H1 (cell line): ENCODE data around the gene MYBL2. TPM values are rescaled to one million over a fixed set of nuclear protein-coding genes. Genes with fewer than 3 reads are reported as not detected.

ENCODE experiments used
- CTCF ChIA-PET: fragments of 300-600 bp; sonication (Branson Sonifier 250); formaldehyde crosslinking; loops from one replicate; lab custom pipeline; 2021; ENCODE audit not compliant: partially characterized antibody; lab: Charles Lee
- POLR2A ChIA-PET: fragments of 300-600 bp; sonication (Branson Sonifier 250); formaldehyde crosslinking; loops from one replicate; lab custom pipeline; 2021; ENCODE audit warnings: inconsistent platforms; ENCODE audit not compliant: partially characterized antibody; lab: Charles Lee
- DNase-seq, 2 experiments: peaks; one replicate each; pipeline versions ENCODE4 v3.0.0 to v3.0.0-alpha.2; 2010 to 2022; ENCODE audit warnings: low spot score in 2 of 2, low read depth in 1 of 2, mixed read lengths in 1 of 2
- FAIRE-seq: peaks from 2 replicates; lab custom pipeline; 2011; peaks lifted over from hg19 to GRCh38; lab: Jason Lieb, UNC
- H2AFZ ChIP-seq: 2 replicates; pipeline ENCODE4 v1.8.1; 2012; ENCODE audit warnings: low read length, inconsistent platforms
- H2AK5ac ChIP-seq: 2 replicates; pipeline ENCODE4 v1.6.1; 2013; ENCODE audit warnings: low read depth, low read length
- H2BK120ac ChIP-seq: replicated peaks from 2 replicates; pipeline ENCODE3; 2013; ENCODE audit warnings: low read depth, low read length, inconsistent platforms
- H2BK12ac ChIP-seq: 2 replicates; pipeline ENCODE4 v1.6.1; 2013; ENCODE audit warnings: low read depth, low read length
- H2BK15ac ChIP-seq: 2 replicates; pipeline ENCODE4 v1.6.1; 2013; ENCODE audit warnings: low read length
- H2BK20ac ChIP-seq: 2 replicates; pipeline ENCODE4 v1.6.1; 2013; ENCODE audit warnings: low read length
- H2BK5ac ChIP-seq: 2 replicates; pipeline ENCODE4 v1.6.1; 2013; ENCODE audit warnings: low read depth, low read length
- H3K14ac ChIP-seq: 2 replicates; pipeline ENCODE4 v1.6.1; 2013; ENCODE audit warnings: inconsistent platforms; ENCODE audit not compliant: insufficient read length
- H3K18ac ChIP-seq: 2 replicates; pipeline ENCODE4 v1.6.1; 2013; ENCODE audit warnings: low read length; ENCODE audit errors: extremely low read depth
- H3K23ac ChIP-seq: 2 replicates; pipeline ENCODE4 v1.6.1; 2013; ENCODE audit warnings: inconsistent platforms; ENCODE audit not compliant: insufficient read length
- H3K23me2 ChIP-seq: 2 replicates; pipeline ENCODE4 v1.6.1; 2013; ENCODE audit warnings: low read depth, low read length
- H3K27ac ChIP-seq: 2 replicates; pipeline ENCODE4 v1.6.1; 2011; ENCODE audit warnings: low read depth, low read length, inconsistent platforms
- H3K27me3 ChIP-seq, 4 experiments: replicated peaks in 1 of 4; 1 replicate in 1 of 4; 2 replicates in 3 of 4; pipeline versions ENCODE4 v1.6.1 to v1.8.1; 2011 to 2013; ENCODE audit warnings: low read length in 3 of 4, mild to moderate bottlenecking in 3 of 4, inconsistent platforms in 2 of 4, mixed read lengths in 2 of 4, moderate library complexity in 1 of 4; ENCODE audit not compliant: control insufficient read depth in 3 of 4, insufficient read depth in 3 of 4; ENCODE audit errors: extremely low read depth in 1 of 4
- H3K36me3 ChIP-seq, 4 experiments: 2 replicates each; pipeline versions ENCODE4 v1.6.1 to v1.8.1; 2011 to 2013; ENCODE audit warnings: mild to moderate bottlenecking in 4 of 4, low read length in 3 of 4, moderate library complexity in 2 of 4, control low read depth in 1 of 4, inconsistent platforms in 1 of 4; ENCODE audit not compliant: insufficient read depth in 4 of 4, control insufficient read depth in 2 of 4
- H3K4ac ChIP-seq: replicated peaks from 2 replicates; pipeline ENCODE3; 2013; ENCODE audit warnings: low read length, low read depth, mixed read lengths, inconsistent platforms; ENCODE audit not compliant: insufficient read length
- H3K4me1 ChIP-seq, 4 experiments: replicated peaks in 1 of 4; 1 replicate in 1 of 4; 2 replicates in 3 of 4; pipeline versions ENCODE4 v1.6.1 to v1.8.1; 2011 to 2013; ENCODE audit warnings: low read length in 3 of 4, inconsistent platforms in 2 of 4, mixed read lengths in 1 of 4; ENCODE audit not compliant: insufficient read depth in 4 of 4, control insufficient read depth in 3 of 4
- H3K4me2 ChIP-seq, 2 experiments: 2 replicates each; pipeline versions ENCODE4 v1.6.1 to v1.8.1; 2011 to 2013; ENCODE audit warnings: low read depth in 2 of 2, low read length in 2 of 2, control low read depth in 1 of 2, inconsistent platforms in 1 of 2, mild to moderate bottlenecking in 1 of 2; ENCODE audit not compliant: insufficient read depth in 1 of 2
- H3K4me3 ChIP-seq, 4 experiments: fragments of 200-600, 300-600 bp in 1 of 4; sonication (generic), shearing (Covaris generic), sonication (Bioruptor Twin) in 1 of 4; 2 replicates each; pipeline versions ENCODE4 v1.5.1 to v1.8.1; 2011 to 2016; ENCODE audit warnings: low read length in 4 of 4, low read depth in 3 of 4, control low read depth in 2 of 4, inconsistent platforms in 2 of 4, mild to moderate bottlenecking in 2 of 4, mixed read lengths in 1 of 4, moderate library complexity in 1 of 4; ENCODE audit not compliant: insufficient read depth in 2 of 4; ENCODE audit errors: extremely low read depth in 1 of 4
- H3K56ac ChIP-seq: replicated peaks from 2 replicates; pipeline ENCODE3; 2013; ENCODE audit warnings: low read depth, mild to moderate bottlenecking, mixed read lengths, low read length, inconsistent platforms; ENCODE audit not compliant: insufficient read length
- H3K79me1 ChIP-seq: 2 replicates; pipeline ENCODE4 v1.6.1; 2013; ENCODE audit warnings: low read depth, low read length, control low read depth
- H3K79me2 ChIP-seq, 2 experiments: 2 replicates each; pipeline versions ENCODE4 v1.6.1 to v1.8.1; 2012 to 2013; ENCODE audit warnings: low read length in 2 of 2, mild to moderate bottlenecking in 2 of 2, inconsistent platforms in 1 of 2; ENCODE audit not compliant: insufficient read depth in 2 of 2, control insufficient read depth in 1 of 2
- H3K9ac ChIP-seq, 4 experiments: replicated peaks in 1 of 4; 1 replicate in 1 of 4; 2 replicates in 3 of 4; pipeline versions ENCODE4 v1.6.1 to v1.8.1; 2011 to 2013; ENCODE audit warnings: low read depth in 3 of 4, low read length in 3 of 4, control low read depth in 2 of 4, mild to moderate bottlenecking in 2 of 4, moderate library complexity in 2 of 4, inconsistent platforms in 1 of 4; ENCODE audit errors: extremely low read depth in 1 of 4
- H3K9me3 ChIP-seq, 2 experiments: 2 replicates each; pipeline versions ENCODE4 v1.6.1 to v1.8.1; 2012 to 2013; ENCODE audit warnings: mild to moderate bottlenecking in 2 of 2, moderate library complexity in 2 of 2, control low read depth in 1 of 2, inconsistent platforms in 1 of 2, low read depth in 1 of 2, low read length in 1 of 2, mixed read lengths in 1 of 2; ENCODE audit not compliant: insufficient read depth in 2 of 2
- H4K20me1 ChIP-seq, 2 experiments: replicated peaks in 1 of 2; 2 replicates each; pipeline versions ENCODE3 to v1.8.1; 2011 to 2013; ENCODE audit warnings: inconsistent platforms in 2 of 2, low read length in 2 of 2, mild to moderate bottlenecking in 1 of 2; ENCODE audit not compliant: insufficient read depth in 2 of 2, control insufficient read depth in 1 of 2
- H4K5ac ChIP-seq: 2 replicates; pipeline ENCODE4 v1.6.1; 2013; ENCODE audit warnings: low read length, low read depth, mixed read lengths, inconsistent platforms; ENCODE audit not compliant: insufficient read length
- H4K8ac ChIP-seq: 2 replicates; pipeline ENCODE4 v1.8.0; 2013; ENCODE audit warnings: mild to moderate bottlenecking, moderate library complexity, low read length, inconsistent platforms; ENCODE audit not compliant: insufficient read depth; ENCODE audit errors: extremely low read depth
- H4K91ac ChIP-seq: replicated peaks from 2 replicates; pipeline ENCODE3; 2013; ENCODE audit warnings: low read length, mixed read lengths, inconsistent platforms; ENCODE audit not compliant: insufficient read length
- ASH2L ChIP-seq: fragments of 200-600, 300-600 bp; sonication (generic); IDR thresholded peaks from one replicate; pipeline ENCODE4 v1.7.1; 2017; ENCODE audit warnings: low read length
- CEBPB ChIP-seq: IDR thresholded peaks from 2 replicates; pipeline ENCODE4 v1.6.1; 2012; ENCODE audit warnings: low read depth, low read length
- CHD1 ChIP-seq: IDR thresholded peaks from 2 replicates; pipeline ENCODE4 v1.6.1; 2012; ENCODE audit warnings: low read depth, low read length, improper control_type of control experiment
- CREB1 ChIP-seq: IDR thresholded peaks from 2 replicates; pipeline ENCODE4 v1.6.1; 2012; ENCODE audit warnings: inconsistent platforms
- HDAC6 ChIP-seq: IDR thresholded peaks from one replicate; pipeline ENCODE4 v1.7.1; 2012; ENCODE audit warnings: low read depth, mild to moderate bottlenecking, inconsistent platforms, low read length, moderate library complexity
- RBBP5 ChIP-seq: IDR thresholded peaks from 2 replicates; pipeline ENCODE4 v1.7.1; 2012; ENCODE audit warnings: low read depth, mild to moderate bottlenecking, inconsistent platforms, low read length, moderate library complexity, borderline replicate concordance
- RXRA ChIP-seq: IDR thresholded peaks from 2 replicates; pipeline ENCODE4 v1.6.1; 2011; ENCODE audit warnings: low read depth, mild to moderate bottlenecking, low read length, moderate library complexity; ENCODE audit not compliant: insufficient read depth
- SUZ12 ChIP-seq: fragments of 200-600 bp; sonication (generic); IDR thresholded peaks from 2 replicates; pipeline ENCODE4 v1.6.1; 2012; ENCODE audit warnings: mild to moderate bottlenecking, inconsistent platforms, low read length, moderate library complexity, mixed read lengths
- TEAD4 ChIP-seq: IDR thresholded peaks from 2 replicates; pipeline ENCODE4 v1.6.1; 2012; ENCODE audit warnings: low read depth, low read length, inconsistent platforms, mixed read lengths
- WGBS, 2 experiments: shearing (Covaris generic) in 1 of 2; methylation state at CpG; one replicate each; pipeline versions ENCODE4 v1.1.6 to v1.1.7; 2013 to 2015; ENCODE audit warnings: low lambda C conversion rate in 2 of 2, mixed read lengths in 2 of 2, inconsistent platforms in 1 of 2, low coverage in 1 of 2, missing lambda C conversion rate in 1 of 2; ENCODE audit not compliant: insufficient replicate concordance in 2 of 2, insufficient coverage in 1 of 2, insufficient read length in 1 of 2; ENCODE audit errors: extremely low coverage in 1 of 2, missing lambda C conversion rate in 1 of 2; 5-methylcytosine and 5-hydroxymethylcytosine counted together
- polyA plus RNA-seq, 7 experiments: library from polyadenylated mRNA; depleted of rRNA in 3 of 7; stranded (reverse) in 5 of 7; unstranded in 2 of 7; fragments of >200 nt in 5 of 7; fragments of 200-250 nt in 2 of 7; gene quantifications; 1 replicate in 5 of 7; 2 replicates in 1 of 7; 4 replicates in 1 of 7; pipeline versions ENCODE4 v1.2.1 to v1.2.3, GENCODE V29; 2011 to 2013; ENCODE audit warnings: missing spikeins in 2 of 7, mixed read lengths in 2 of 7
- total RNA-seq: library from RNA; stranded (reverse); fragmentation: NEBNext Ultra II Directional; extraction: Animal tissue kit (Norgen Biotek cat#: 25700); gene quantifications from 2 replicates; pipeline ENCODE4 v1.2.1, GENCODE V29; 2021

MYBL2 gene
- total and polyA plus RNA-seq, 2 of the 8 experiments (the other 6 are each of a cell fraction or from before 2014, with no cell fraction given): 75.3 to 207 TPM

GRCh38 chr20:43700627-43701026, 33.7 kb downstream of the MYBL2 start:
- Histone ChIP-seq H2BK15ac (no peak overlapping the region), H3K79me2 (no peaks in the 10 kb centered on the region; a peak in 1 of 4 replicates), H2AFZ (no peak overlapping the region), H2BK5ac (no peak overlapping the region), H3K4me1 (no peaks in the 10 kb centered on the region), H3K4me2 (no peak overlapping the region), H3K23me2 (no peaks in the 10 kb centered on the region), H3K9ac (no peak overlapping the region), H3K79me1 (no peaks in the 10 kb centered on the region; the same call in 1 of the 2 replicates), H2BK12ac (no peak overlapping the region), H4K5ac (no peak overlapping the region), H3K36me3 (peaks cover 23 to 53% (median 45%) of the 10 kb centered on the region in 4 experiments), H3K4me3 (no peak overlapping the region), H3K9me3 (no peaks in the 10 kb centered on the region), H3K18ac (no peak overlapping the region), H3K23ac (no peak overlapping the region), H4K91ac (no peak overlapping the region), H2AK5ac (no peak overlapping the region), H2BK20ac (no peak overlapping the region), H3K27ac (no peak overlapping the region), H4K8ac (no peak overlapping the region), H3K56ac (no peak overlapping the region), H4K20me1 (peaks cover 3 to 9% of the 10 kb centered on the region in 2 experiments), H3K27me3 (no peaks in the 10 kb centered on the region), H3K4ac (no peak overlapping the region), H2BK120ac (no peak overlapping the region), H3K14ac (no peak overlapping the region)
- TF ChIP-seq CREB1: no peak
- no peak for TF ChIP-seq RBBP5
- no peak for TF ChIP-seq HDAC6
- TF ChIP-seq TEAD4: no peak
- TF ChIP-seq CHD1: no peak
- TF ChIP-seq CEBPB: no peak
- TF ChIP-seq RXRA: no peak
- no peak for TF ChIP-seq SUZ12
- TF ChIP-seq ASH2L: no peak
- FAIRE-seq (no peak), DNase-seq (no peak)
- POLR2A ChIA-PET: no interaction called here
- WGBS, 2 experiments: 96% methylated on average over 8 of the region's 8 CpGs; no CpG with 5 or more reads in 1 of the 2 experiments
- CTCF ChIA-PET: interaction anchor here (1.1 to 2.3 kb wide), 2 partner anchors 9 to 162 kb away, joined by 5 to 13 read pairs; no protein-coding TSS in a partner anchor
